ENCODE data around the gene CD101.

- no peak for TF ChIP-seq POLR2AphosphoS5 (IDR thresholded peaks at IDR 0.05)
- TF ChIP-seq, protein P1, sequence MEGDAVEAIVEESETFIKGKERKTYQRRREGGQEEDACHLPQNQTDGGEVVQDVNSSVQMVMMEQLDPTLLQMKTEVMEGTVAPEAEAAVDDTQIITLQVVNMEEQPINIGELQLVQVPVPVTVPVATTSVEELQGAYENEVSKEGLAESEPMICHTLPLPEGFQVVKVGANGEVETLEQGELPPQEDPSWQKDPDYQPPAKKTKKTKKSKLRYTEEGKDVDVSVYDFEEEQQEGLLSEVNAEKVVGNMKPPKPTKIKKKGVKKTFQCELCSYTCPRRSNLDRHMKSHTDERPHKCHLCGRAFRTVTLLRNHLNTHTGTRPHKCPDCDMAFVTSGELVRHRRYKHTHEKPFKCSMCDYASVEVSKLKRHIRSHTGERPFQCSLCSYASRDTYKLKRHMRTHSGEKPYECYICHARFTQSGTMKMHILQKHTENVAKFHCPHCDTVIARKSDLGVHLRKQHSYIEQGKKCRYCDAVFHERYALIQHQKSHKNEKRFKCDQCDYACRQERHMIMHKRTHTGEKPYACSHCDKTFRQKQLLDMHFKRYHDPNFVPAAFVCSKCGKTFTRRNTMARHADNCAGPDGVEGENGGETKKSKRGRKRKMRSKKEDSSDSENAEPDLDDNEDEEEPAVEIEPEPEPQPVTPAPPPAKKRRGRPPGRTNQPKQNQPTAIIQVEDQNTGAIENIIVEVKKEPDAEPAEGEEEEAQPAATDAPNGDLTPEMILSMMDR (IDR thresholded peaks at IDR 0.05), result no peak
- TF ChIP-seq EP300 (IDR thresholded peaks at IDR 0.05), result no peak
These were observed 15.5 kb downstream of the CD101 start for GRCh38 chr1:117017062-117017461.
